Epithelial cell of proximal tubule (primary cell): ENCODE results near the gene HOXD1. TPM values are rescaled to one million over a fixed set of nuclear protein-coding genes. Genes with fewer than 3 reads are reported as not detected.

Source experiments
- DNase-seq: peaks from one replicate; pipeline ENCODE4 v3.0.0-alpha.2; 2011; ENCODE audit warnings: low read depth
- H3K4me3 ChIP-seq: 2 replicates; pipeline ENCODE4 v1.5.1; 2011; ENCODE audit warnings: low read depth, mild to moderate bottlenecking, low read length
- CTCF ChIP-seq: conservative IDR thresholded peaks from 2 replicates; pipeline ENCODE4 v1.5.1; 2012; ENCODE audit warnings: low read depth, mild to moderate bottlenecking, low read length
- total RNA-seq: library from RNA; depleted of rRNA; stranded (reverse); fragments of >200 nt; gene quantifications from 2 replicates; pipeline ENCODE4 v1.2.3, GENCODE V29; 2015

HOXD1 gene
- total RNA-seq, 1 donor from 2014 or later, result 9.3 TPM

GRCh38 chr2:176162911-176163671, 25.4 kb upstream of the HOXD1 start:
- no peak for TF ChIP-seq CTCF
- H3K4me3 ChIP-seq, result peak overlapping the region; percentile 40
- no peak for DNase-seq

- TF ChIP-seq CTCF, result no peak
- no peak for DNase-seq
- peak overlapping the region; percentile 15 for H3K4me3 ChIP-seq
These were observed 24.8 kb upstream of the HOXD1 start for GRCh38 chr2:176163672-176164056.

- H3K4me3 ChIP-seq, result peak overlapping the region; percentile 20
- no peak for TF ChIP-seq CTCF
- no peak for DNase-seq
These were observed 24.3 kb upstream of the HOXD1 start for GRCh38 chr2:176164201-176164600.

GRCh38 chr2:176164611-176165369, 23.7 kb upstream of the HOXD1 start:
- no peak for DNase-seq
- H3K4me3 ChIP-seq, result peak overlapping the region; percentile 20
- no peak for TF ChIP-seq CTCF

GRCh38 chr2:176165370-176166050, 23.0 kb upstream of the HOXD1 start:
- peak overlapping the region; percentile 13 for H3K4me3 ChIP-seq
- TF ChIP-seq CTCF, result no peak
- DNase-seq, result no peak

- no peak for TF ChIP-seq CTCF
- H3K4me3 ChIP-seq, result no peak overlapping the region
These were observed 22.2 kb upstream of the HOXD1 start for GRCh38 chr2:176166272-176166671.

More at GRCh38 chr2:176166272-176166671, 22.2 kb upstream of the HOXD1 start:
- DNase-seq, result no peak
